SJSA1 (cell line): Measurements from ENCODE around the gene DDIT3. TPM values are rescaled to one million over a fixed set of nuclear protein-coding genes. Genes with fewer than 3 reads are reported as not detected.

ENCODE experiments used
- DNase-seq, 2 experiments: peaks; one replicate each; pipeline ENCODE4 v3.0.0-alpha.2; 2015 to 2020; ENCODE audit warnings: low spot score in 2 of 2, low read depth in 1 of 2
- H3K27ac ChIP-seq: fragments of 250-450 bp; sonication (Bioruptor Pico); 2 replicates; pipeline ENCODE4 v1.5.1; 2020; ENCODE audit warnings: mild to moderate bottlenecking, moderate library complexity
- H3K27me3 ChIP-seq: fragments of 250-450 bp; sonication (Bioruptor Pico); replicated peaks from 2 replicates; pipeline ENCODE4 v1.5.1; 2020; ENCODE audit warnings: mild to moderate bottlenecking, moderate library complexity
- H3K36me3 ChIP-seq: fragments of 250-450 bp; sonication (Bioruptor Pico); 2 replicates; pipeline ENCODE4 v1.5.1; 2020; ENCODE audit warnings: mild to moderate bottlenecking
- H3K4me1 ChIP-seq: fragments of 250-450 bp; sonication (Bioruptor Pico); replicated peaks from 2 replicates; pipeline ENCODE4 v1.6.1; 2021; ENCODE audit warnings: mild to moderate bottlenecking
- H3K4me3 ChIP-seq: fragments of 250-450 bp; sonication (Bioruptor Pico); 2 replicates; pipeline ENCODE4 v1.5.1; 2020; ENCODE audit warnings: mild to moderate bottlenecking
- H3K9me3 ChIP-seq: fragments of 250-450 bp; sonication (Bioruptor Pico); replicated peaks from 2 replicates; pipeline ENCODE4 v1.5.1; 2020; ENCODE audit warnings: mild to moderate bottlenecking
- total RNA-seq: library from RNA; depleted of rRNA; stranded (reverse); fragments of >200 nt; shearing (Covaris generic); gene quantifications from 2 replicates; pipeline ENCODE4 v1.2.3, GENCODE V29; 2014

The DDIT3 gene
- total RNA-seq, 1 experiment from 2014 or later, result 686 TPM

DNA sequence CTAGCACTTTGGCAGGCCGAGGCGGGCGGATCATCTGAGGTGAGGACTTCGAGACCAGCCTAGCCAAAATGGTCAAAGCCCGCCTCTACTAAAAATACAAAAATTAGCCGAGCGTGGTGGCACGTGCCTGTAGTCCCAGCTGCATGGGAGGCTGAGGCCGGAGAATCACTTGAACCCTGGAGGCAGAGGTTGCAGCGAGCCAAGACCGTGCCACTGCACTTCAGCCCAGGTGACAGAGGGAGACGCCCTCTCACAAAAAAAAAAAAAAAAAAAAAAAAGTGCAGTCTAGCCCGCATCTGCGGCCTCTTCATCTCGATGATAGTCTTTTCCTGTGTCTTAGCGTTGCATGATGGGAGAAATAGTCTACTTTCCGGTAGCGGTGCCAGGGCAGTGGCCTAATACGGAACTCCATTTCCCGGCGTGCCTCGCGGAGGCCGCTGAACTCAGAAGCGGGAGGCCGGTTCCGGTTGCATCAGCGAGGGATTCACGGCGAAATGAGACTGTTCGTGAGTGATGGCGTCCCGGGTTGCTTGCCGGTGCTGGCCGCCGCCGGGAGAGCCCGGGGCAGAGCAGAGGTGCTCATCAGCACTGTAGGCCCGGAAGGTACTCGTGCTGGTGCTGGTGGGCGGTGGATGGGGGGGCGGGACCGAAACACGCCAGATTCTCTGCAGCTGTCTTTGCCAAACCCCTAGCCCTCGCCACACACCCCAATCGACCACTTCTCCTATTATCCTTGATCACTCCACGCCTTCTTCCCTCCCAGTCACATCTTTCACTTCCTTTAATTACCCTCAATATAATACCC, 32.5 kb downstream of the DDIT3 start, which contains the start of gene MARS1:
TSS of gene MARS1 (plus strand) at position 472 of the 805 bp plus-strand sequence. CDS start at position 495, 23 bp downstream.
- H3K36me3 ChIP-seq, result peaks cover 48% of the 10 kb centered on the region
- peak; percentile 100 for DNase-seq
- peak within 1 kb of the TSS; percentile 67 for H3K4me3 ChIP-seq
- peak within 1 kb of the TSS; percentile 50 for H3K27ac ChIP-seq
- no peaks in the 10 kb centered on the region for H3K27me3 ChIP-seq
- H3K9me3 ChIP-seq, result peaks cover 3% of the 10 kb centered on the region; the same call in 1 of the 2 replicates
- peaks cover 38% of the 10 kb centered on the region for H3K4me1 ChIP-seq

DNA sequence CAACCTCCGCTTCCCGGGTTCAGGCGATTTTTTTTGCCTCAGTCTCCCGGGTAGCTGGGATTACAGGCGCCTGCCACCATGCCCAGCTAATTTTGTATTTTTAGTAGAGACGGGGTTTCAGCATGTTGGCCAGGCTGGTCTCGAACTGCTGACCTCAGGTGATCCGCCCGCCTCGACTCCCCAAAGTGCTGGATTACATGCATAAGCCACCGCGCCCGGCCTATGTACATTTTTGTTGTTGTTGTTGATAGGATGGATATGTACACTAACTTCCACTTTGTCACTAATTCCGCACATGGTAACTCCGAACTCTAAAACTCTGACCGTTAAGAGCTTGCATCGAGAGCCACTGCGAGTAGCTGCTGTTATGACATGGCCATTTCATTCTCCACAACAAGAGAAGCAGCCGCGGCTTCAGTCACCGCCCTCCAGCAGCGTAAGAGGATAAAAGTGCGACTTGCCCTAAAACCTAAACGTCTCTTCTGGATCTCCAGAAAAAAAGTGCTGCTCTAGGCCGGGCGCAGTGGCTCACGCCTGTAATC, 33.2 kb downstream of the DDIT3 start:
- H3K9me3 ChIP-seq, result 0 out of 2 replicates have a peak, but pooled peaks cover 3% of the 10 kb centered on the region
- H3K27me3 ChIP-seq, result no peaks in the 10 kb centered on the region
- H3K36me3 ChIP-seq, result peaks cover 42% of the 10 kb centered on the region
- H3K4me3 ChIP-seq, result peak overlapping the region; percentile 67
- peak in 1 of 2 experiments; percentile 95 for DNase-seq
- H3K4me1 ChIP-seq, result peaks cover 45% of the 10 kb centered on the region
- peak overlapping the region; percentile 4 for H3K27ac ChIP-seq

DNA sequence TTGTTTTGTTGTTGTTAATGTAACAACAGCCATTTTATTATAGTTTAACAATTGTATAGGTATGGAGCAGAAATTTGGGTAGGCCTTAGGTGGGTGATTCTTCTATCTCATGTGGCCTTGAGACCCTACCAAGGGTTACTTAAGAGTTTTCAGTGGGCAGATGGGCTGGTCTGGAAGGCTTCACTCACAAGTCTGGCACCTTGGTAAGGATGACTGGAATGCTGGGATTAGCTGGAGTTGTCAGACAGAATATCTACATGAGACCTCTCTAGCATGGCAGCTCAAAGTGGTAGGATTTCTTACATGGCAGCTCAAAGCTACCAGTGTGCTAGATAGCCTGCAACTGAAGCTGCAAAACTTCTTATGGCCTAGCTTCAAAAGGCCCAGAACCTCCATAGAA, 34.6 kb downstream of the DDIT3 start:
- H3K4me3 ChIP-seq, result no peak overlapping the region
- peak in 1 of 2 experiments; percentile 88 for DNase-seq
- no peak overlapping the region for H3K27ac ChIP-seq
- H3K9me3 ChIP-seq, result 0 out of 2 replicates have a peak, but pooled peaks cover 3% of the 10 kb centered on the region
- peaks cover 59% of the 10 kb centered on the region for H3K4me1 ChIP-seq
- no peaks in the 10 kb centered on the region for H3K27me3 ChIP-seq
- H3K36me3 ChIP-seq, result peaks cover 27% of the 10 kb centered on the region

GRCh38 chr12:57483466-57483865, 36.8 kb downstream of the DDIT3 start:
- DNase-seq, result peak; percentile 94 to 100

DNA sequence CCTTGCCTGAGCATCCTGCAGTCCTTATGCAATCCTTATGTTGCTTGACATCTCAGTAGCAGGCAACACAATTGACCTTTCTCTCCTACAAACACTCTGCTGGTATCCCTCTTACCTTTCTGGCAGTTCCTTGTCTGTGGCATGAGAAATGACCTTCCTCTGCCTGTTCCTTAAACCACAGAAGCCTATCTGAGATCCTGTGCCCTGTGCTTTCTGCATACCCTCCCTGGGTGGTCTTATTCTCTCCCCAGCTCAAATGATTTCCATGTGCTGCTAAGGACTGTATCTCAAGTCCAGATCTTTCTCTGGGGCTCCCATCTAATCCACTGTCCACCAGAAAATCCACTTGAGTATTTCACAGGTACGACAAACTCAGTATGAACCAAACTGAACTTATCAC, 38.6 kb downstream of the DDIT3 start:
- peaks cover 74% of the 10 kb centered on the region for H3K4me1 ChIP-seq
- no peaks in the 10 kb centered on the region for H3K36me3 ChIP-seq
- H3K27me3 ChIP-seq, result no peaks in the 10 kb centered on the region
- H3K4me3 ChIP-seq, result no peak overlapping the region
- H3K27ac ChIP-seq, result peak overlapping the region; percentile 4
- H3K9me3 ChIP-seq, result no peaks in the 10 kb centered on the region
- peak; percentile 99 to 100 for DNase-seq

More at GRCh38 chr12:57483466-57483865, 36.8 kb downstream of the DDIT3 start:
- Histone ChIP-seq H3K9me3 (0 out of 2 replicates have a peak, but pooled peaks cover 3% of the 10 kb centered on the region), H3K36me3 (peaks cover 6% of the 10 kb centered on the region), H3K27me3 (no peaks in the 10 kb centered on the region), H3K27ac (peak overlapping the region; percentile 31), H3K4me3 (no peak overlapping the region), H3K4me1 (peaks cover 67% of the 10 kb centered on the region)

GRCh38 chr12:57479376-57480115, 40.8 kb downstream of the DDIT3 start, which contains the start of gene ARHGAP9:
Gene ARHGAP9, minus strand, starts transcription at chr12:57479866. Its CDS starts 460 bp downstream, at chr12:57479406.
- peak within 1 kb of the TSS; percentile 4 for H3K27ac ChIP-seq
- no peak within 1 kb of the TSS for H3K4me3 ChIP-seq
- H3K9me3 ChIP-seq, result no peaks in the 10 kb centered on the region
- H3K27me3 ChIP-seq, result no peaks in the 10 kb centered on the region
- no peaks in the 10 kb centered on the region for H3K36me3 ChIP-seq
- peak in 1 of 2 experiments; percentile 95 for DNase-seq
- H3K4me1 ChIP-seq, result peaks cover 73% of the 10 kb centered on the region

DNA sequence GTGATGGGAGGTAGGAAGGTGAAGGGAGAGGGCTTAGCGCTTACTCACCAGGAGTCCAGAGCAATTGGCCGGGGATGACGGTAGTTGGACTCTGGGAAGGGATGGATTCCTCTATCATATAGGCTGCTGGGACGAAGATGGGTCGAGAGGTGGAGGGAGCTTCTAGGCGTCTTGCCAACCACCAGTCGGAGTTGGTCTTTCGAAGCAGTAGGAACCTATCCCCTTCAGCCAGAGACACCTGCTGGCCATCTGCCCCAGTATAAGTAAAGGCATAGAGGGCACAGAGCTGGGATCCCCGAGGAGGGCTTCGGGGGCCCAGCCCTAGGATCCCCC, 41.3 kb downstream of the DDIT3 start:
- Histone ChIP-seq H3K4me1 (peaks cover 67% of the 10 kb centered on the region), H3K36me3 (no peaks in the 10 kb centered on the region), H3K9me3 (no peaks in the 10 kb centered on the region), H3K27ac (no peak overlapping the region), H3K27me3 (no peaks in the 10 kb centered on the region), H3K4me3 (no peak overlapping the region)
- DNase-seq, result no peak

- H3K9me3 ChIP-seq, result no peaks in the 10 kb centered on the region
- no peaks in the 10 kb centered on the region for H3K27me3 ChIP-seq
- peaks cover 57% of the 10 kb centered on the region for H3K4me1 ChIP-seq
- H3K4me3 ChIP-seq, result no peak overlapping the region
- H3K27ac ChIP-seq, result peak overlapping the region; percentile 4
- peak in 1 of 2 experiments; percentile 99 for DNase-seq
- H3K36me3 ChIP-seq, result no peaks in the 10 kb centered on the region
Observed at GRCh38 chr12:57477710-57478681, 42.3 kb downstream of the DDIT3 start.

- no peaks in the 10 kb centered on the region for H3K27me3 ChIP-seq
- peaks cover 8% of the 10 kb centered on the region for H3K36me3 ChIP-seq
- peaks cover 49% of the 10 kb centered on the region for H3K4me1 ChIP-seq
- peak overlapping the region; percentile 4 for H3K27ac ChIP-seq
- H3K4me3 ChIP-seq, result no peak overlapping the region
- no peaks in the 10 kb centered on the region; the same call in 1 of the 2 replicates for H3K9me3 ChIP-seq
- peak; percentile 75 to 96 for DNase-seq
Observed at GRCh38 chr12:57476993-57477709, 43.2 kb downstream of the DDIT3 start.

- Histone ChIP-seq H3K4me3 (no peak overlapping the region), H3K27me3 (no peaks in the 10 kb centered on the region), H3K36me3 (peaks cover 15% of the 10 kb centered on the region), H3K9me3 (no peaks in the 10 kb centered on the region; the same call in 1 of the 2 replicates), H3K27ac (no peak overlapping the region), H3K4me1 (peaks cover 41% of the 10 kb centered on the region)
- peak in 1 of 2 experiments; percentile 97 for DNase-seq
Observed at GRCh38 chr12:57476162-57476992, 43.9 kb downstream of the DDIT3 start.

- Histone ChIP-seq H3K27ac (no peak overlapping the region), H3K9me3 (no peaks in the 10 kb centered on the region; the same call in 1 of the 2 replicates), H3K4me3 (no peak overlapping the region), H3K4me1 (peaks cover 32% of the 10 kb centered on the region), H3K27me3 (no peaks in the 10 kb centered on the region), H3K36me3 (peaks cover 24% of the 10 kb centered on the region)
- DNase-seq, result peak in 1 of 2 experiments; percentile 97
Observed at GRCh38 chr12:57475271-57476161, 44.8 kb downstream of the DDIT3 start.
